NB4 (cell line): Measurements from ENCODE around the gene DOK6.

Experiments used
- DNase-seq: peaks from one replicate; pipeline ENCODE4 v3.0.0; 2010; ENCODE audit warnings: low read depth
- H3K4me3 ChIP-seq: one replicate; pipeline ENCODE4 v1.5.1; 2011; ENCODE audit warnings: mild to moderate bottlenecking, low read depth, low read length, moderate library complexity
- MAX ChIP-seq: IDR thresholded peaks from 2 replicates; pipeline ENCODE4 v1.6.1; 2011; ENCODE audit warnings: low read depth, low read length
- MYC ChIP-seq: IDR thresholded peaks from 2 replicates; pipeline ENCODE4 v1.6.1; 2011; ENCODE audit warnings: low read depth, low read length
- POLR2A ChIP-seq: IDR thresholded peaks from 2 replicates; pipeline ENCODE4 v1.6.1; 2011; ENCODE audit warnings: mild to moderate bottlenecking; ENCODE audit not compliant: insufficient read length; ENCODE audit errors: extremely low read depth
- TF ChIP-seq, protein P1 (sequence below): IDR thresholded peaks from one replicate; pipeline ENCODE4 v1.5.1; 2012; ENCODE audit warnings: low read depth, low read length

DOK6 gene

GRCh38 chr18:69677595-69677994 is 276.9 kb downstream of the DOK6 start:
- H3K4me3 ChIP-seq = no peak overlapping the region
- no peak for DNase-seq
- TF ChIP-seq MYC (no peak), MAX (no peak), POLR2A (no peak)
- TF ChIP-seq, protein P1, sequence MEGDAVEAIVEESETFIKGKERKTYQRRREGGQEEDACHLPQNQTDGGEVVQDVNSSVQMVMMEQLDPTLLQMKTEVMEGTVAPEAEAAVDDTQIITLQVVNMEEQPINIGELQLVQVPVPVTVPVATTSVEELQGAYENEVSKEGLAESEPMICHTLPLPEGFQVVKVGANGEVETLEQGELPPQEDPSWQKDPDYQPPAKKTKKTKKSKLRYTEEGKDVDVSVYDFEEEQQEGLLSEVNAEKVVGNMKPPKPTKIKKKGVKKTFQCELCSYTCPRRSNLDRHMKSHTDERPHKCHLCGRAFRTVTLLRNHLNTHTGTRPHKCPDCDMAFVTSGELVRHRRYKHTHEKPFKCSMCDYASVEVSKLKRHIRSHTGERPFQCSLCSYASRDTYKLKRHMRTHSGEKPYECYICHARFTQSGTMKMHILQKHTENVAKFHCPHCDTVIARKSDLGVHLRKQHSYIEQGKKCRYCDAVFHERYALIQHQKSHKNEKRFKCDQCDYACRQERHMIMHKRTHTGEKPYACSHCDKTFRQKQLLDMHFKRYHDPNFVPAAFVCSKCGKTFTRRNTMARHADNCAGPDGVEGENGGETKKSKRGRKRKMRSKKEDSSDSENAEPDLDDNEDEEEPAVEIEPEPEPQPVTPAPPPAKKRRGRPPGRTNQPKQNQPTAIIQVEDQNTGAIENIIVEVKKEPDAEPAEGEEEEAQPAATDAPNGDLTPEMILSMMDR = no peak

DNA sequence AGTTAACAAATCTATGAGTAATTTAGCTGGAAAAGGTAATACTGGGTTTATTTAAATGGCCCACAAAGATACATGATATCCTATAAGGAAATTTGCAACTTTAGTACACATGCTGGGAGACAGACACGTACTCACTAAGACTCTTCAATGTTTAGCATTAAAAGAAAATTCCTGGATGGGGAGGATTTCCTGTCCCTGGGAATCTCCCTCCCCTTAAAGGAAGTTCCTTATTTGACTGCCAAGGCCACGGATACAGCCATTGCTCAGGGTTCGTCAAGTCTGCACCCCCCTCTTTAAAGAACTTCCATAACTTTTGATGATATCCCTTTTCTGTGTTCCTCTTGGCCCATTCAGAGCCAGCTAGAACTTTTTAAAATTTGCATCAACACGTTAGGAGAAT is 279.4 kb downstream of the DOK6 start:
- no peak for DNase-seq
- TF ChIP-seq, protein P1 = no peak
- TF ChIP-seq MAX = no peak
- no peak for TF ChIP-seq POLR2A
- TF ChIP-seq MYC = no peak

GRCh38 chr18:69683176-69683575 is 282.5 kb downstream of the DOK6 start:
- DNase-seq = no peak
- TF ChIP-seq MYC (no peak), POLR2A (no peak), MAX (no peak)
- TF ChIP-seq, protein P1 = no peak
- no peak overlapping the region for H3K4me3 ChIP-seq

More for the DNA sequence above, 279.4 kb downstream of the DOK6 start:
- H3K4me3 ChIP-seq = no peak overlapping the region

GRCh38 chr18:69684789-69685188 is 284.1 kb downstream of the DOK6 start:
- TF ChIP-seq, protein P1 = no peak
- TF ChIP-seq POLR2A (no peak), MAX (no peak)
- no peak for DNase-seq

DNA sequence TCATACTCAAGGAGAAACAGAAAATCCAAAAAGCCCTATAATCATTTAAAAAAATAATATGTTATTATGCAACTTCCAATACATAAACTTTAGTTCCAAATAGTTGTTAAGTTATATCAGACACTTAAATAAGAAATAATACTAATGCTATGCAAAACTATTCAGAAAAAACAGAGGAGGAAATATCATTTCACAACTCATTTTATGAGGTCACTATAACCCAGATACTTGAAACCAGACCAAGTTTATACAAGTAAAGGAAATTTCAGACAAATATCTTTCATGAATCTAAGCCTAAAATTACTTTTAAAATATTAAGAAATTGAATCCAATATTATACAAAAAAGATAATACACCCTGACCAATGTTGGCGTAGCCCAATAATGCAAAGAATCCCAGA is 286.2 kb downstream of the DOK6 start:
- H3K4me3 ChIP-seq = no peak overlapping the region
- TF ChIP-seq, protein P1 = no peak
- TF ChIP-seq MYC = no peak
- TF ChIP-seq MAX = no peak
- DNase-seq = no peak

More at GRCh38 chr18:69684789-69685188, 284.1 kb downstream of the DOK6 start:
- H3K4me3 ChIP-seq = no peak overlapping the region
